GM19452 (cell line): ENCODE results near the gene CREB3.

Experiments used
- ATAC-seq: cut with Tn5 transposase; IDR thresholded peaks from one replicate; pipeline ENCODE4 v1.9.1; 2021; ENCODE audit not compliant: unreplicated experiment

The CREB3 gene, protein sequence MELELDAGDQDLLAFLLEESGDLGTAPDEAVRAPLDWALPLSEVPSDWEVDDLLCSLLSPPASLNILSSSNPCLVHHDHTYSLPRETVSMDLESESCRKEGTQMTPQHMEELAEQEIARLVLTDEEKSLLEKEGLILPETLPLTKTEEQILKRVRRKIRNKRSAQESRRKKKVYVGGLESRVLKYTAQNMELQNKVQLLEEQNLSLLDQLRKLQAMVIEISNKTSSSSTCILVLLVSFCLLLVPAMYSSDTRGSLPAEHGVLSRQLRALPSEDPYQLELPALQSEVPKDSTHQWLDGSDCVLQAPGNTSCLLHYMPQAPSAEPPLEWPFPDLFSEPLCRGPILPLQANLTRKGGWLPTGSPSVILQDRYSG

DNA sequence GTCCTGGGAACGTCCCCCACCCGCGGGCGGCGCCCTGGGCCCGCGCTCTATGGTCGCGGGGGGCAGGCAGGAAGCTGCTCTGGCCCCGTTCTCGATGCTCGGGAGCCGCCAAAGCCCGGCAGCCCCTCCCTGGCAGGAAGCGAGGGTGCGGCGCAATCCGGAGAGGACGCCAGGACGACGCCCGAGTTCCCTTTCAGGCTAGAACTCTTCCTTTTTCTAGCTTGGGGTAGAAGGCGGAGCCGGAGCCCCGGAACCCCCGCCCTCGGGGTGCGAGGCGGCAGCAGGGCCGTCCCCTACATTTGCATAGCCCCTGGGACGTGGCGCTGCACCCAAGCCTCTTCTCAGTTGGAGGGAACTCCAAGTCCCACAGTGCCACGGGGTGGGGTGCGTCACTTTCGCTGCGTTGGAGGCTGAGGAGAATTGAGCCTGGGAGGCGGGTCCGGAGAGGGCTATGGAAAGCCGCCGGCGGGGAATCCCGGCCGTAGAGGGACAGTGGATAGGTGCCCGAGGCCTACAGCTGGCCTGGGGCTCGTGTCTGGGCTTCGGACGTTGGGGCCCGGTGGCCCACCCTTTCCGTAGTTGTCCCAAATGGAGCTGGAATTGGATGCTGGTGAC lies at the start of gene CREB3, which contains the start of gene TLN1:
CREB3 (plus strand) TSS at position 482 of the 615 bp plus-strand sequence; CDS start at position 589, 107 bp downstream.
TLN1 (minus strand) TSS at position 11 of the 615 bp plus-strand sequence. CDS start 6,501 bp downstream, outside the sequence.
- ATAC-seq = peak; percentile 77

DNA sequence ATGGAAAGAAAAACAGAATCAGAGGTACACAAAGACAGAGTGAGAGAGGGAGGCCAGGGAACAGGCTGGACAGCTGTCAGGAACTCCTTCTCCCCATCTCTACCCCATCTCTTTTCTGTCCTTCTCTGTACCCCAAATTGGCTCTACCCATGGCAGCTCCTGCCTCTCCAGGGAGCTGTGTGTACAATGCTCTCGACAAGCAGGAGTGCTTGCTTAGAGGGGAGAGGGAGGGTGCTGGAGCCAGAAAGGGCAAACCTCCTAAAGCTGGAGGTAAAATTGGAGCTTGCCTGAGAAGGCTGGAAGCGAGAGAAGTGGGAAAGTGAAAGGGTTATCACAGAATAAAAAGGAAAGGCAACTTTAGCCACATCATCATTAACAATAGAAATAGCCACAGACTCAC lies 49.1 kb upstream of the CREB3 start:
- ATAC-seq = no peak

DNA sequence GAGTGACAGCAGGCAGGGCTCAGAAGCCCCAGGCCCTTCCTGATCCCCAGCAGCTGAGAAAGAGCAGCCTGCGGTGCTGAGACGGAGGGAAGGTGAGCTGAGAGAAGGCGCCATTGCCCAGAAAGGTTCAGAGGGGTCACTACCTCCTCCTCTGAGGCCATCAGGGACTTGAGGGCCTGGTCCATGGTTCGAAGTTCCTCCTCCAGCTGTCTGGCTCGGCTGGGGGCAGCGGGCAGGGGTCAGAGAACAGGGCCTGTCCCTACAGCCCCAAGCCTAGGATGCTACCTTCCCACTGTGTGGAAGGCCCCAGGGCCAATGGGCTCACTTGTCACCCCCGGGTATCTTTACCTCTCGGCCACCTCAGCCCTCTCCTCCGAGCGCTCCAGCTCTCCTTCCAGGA lies 47.5 kb upstream of the CREB3 start:
- ATAC-seq = no peak

DNA sequence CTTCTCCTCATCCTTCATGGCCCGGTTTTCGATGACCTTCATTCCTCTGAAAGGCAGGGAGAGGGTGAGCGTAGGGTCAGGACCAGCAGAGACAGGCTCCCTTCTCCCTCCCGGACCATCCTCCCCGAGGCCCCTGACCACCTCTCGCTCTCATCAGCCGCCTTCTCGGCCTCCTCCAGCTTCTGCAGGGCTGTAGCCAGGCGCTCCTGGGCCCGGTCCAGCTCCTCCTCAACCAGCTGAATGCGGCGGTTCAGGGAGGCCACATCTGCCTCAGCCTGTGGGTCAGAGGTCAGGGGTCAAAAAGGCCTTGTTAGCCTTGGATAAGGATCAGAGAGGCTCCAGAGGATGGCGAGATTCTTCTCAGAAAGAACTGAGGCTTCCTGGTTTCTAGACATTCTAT lies 47.0 kb upstream of the CREB3 start:
- ATAC-seq = no peak

DNA sequence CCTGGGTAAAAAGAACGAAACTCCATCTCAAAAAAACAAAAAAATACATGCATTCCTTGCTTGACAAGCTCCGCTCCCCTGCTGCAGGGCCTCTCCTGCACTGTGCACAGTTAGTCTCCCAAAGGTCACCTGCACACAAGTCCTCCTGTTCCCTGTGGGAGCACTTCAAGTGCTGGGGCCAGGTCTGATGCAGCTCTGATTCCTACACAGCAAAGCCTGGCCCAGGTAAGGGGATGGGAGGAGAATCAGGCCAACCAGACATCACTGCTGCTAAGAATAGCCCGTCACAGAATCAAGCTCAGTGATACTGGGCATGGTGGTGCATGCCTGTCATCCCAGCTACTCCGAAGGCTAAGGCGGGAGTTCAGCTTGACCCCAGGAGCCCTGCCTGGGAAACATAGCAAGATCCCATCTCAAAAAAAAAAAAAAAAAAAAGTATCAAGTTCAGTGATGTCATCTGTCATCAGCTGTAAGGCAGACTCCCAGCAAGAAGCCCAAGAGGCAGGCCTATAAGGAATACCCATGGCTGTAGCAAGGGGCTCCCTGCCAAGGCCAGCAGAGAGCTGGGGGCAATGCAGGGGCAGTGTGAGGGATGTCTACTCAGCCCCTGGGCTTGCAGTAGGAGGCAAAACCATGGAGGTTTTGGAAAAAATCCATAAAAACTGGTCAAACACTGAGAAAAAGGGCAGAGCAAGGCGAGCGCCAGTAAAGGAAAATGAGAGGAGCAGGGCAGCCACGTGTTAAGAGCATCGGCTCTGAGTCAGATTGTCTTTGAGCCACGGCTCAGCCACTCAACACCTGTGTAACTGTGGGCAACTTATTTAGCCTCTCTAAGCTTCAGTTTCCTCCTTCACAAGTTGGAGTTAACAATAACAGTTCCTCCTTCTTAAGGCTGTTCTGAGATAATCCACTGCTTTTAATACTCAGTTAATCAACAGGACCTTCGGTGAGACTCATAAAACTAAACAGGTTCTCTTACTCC lies 46.0 kb upstream of the CREB3 start:
- ATAC-seq = no peak

DNA sequence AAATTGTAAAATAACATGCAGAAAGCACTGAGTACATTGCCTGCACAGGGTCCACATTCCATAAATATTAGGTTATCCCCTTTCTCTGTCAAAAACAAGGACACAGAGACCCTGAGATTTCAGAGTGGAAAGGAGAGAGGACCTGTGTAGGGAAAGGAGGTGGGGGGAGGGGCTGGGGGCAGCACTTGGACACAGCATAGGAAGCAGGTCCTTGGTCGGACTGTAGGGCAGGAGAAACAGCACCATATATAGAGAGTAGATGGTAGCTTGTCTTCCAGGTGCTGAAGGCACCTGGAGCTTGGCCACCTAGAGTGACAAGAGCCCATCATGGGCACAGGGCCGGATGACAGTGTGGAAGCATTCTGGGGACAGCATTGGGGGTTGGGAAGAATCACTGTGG lies 45.2 kb upstream of the CREB3 start:
- no peak for ATAC-seq

DNA sequence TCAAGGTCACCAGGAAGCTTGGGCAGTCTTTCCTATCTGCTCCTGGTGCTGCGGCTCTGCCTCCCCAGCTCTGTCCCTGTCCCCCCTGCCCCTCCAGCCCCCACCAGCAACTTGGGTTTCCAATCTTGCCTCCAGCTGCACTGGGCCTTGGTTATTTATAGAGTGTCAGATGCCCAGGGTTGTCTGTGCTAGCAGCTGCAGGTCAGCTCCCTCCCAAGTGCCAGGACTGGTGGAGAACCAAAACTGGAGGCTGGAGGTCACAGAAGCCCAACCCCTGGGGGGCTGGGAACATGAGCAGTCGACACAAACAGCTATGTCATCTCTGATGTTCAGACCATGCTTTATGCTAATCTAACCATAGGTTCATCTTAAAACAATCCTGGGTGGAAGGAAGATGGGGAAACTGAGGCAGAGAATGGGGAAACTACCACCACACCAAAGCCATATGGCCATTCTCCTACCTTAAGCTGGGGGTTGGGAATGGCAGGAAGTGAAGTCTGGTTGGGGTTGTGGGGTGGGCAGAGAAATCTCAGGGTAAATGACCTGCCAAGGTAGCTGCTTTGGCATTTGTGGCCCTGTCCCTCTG lies 44.4 kb upstream of the CREB3 start:
- no peak for ATAC-seq

DNA sequence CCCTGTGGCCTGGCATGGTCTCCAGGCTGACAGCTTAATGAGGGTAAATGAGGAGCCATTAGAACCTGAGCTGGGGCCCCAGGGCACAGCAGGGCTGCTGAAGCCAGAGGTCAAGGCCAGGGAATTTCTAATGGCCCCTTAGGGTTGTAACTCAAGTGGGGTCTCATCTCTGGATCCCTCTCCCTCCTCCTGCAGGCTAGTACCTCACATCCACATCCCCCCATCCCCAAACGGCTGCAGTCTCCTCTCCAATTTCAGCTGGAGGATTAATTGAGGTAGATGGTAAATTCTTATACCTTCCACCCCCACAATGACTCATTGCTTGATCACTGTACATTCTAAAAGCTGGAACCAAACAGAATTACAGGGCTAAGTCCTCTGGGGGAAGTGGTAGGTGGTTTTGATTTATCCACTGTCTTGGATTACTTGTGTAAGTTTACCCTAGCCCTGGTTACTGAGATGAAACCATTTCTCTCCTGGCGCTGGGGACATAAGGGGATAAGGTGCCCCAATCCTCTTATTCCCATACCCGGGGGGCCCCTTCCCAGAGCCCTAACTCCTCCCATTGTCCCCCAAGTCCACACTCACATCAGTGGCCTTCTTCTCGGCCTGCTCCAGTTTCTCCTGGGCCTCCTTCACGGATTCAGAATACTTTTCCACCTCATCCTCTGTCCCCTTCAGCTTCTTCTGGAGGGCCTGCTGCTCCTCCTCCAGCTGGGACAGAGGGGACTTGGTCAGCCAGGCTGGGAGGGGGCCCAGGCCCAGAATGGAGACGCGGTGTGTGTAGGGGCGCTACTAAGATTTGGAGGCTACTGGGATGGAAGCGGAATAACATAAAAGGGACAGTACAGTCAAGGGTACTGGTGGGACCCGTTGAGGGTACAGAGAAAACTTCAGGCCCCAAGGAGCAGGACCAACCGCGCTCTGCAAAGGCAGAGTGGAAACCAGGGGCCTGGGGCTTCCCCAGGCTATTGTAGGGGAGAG lies 43.6 kb upstream of the CREB3 start:
- ATAC-seq = no peak

DNA sequence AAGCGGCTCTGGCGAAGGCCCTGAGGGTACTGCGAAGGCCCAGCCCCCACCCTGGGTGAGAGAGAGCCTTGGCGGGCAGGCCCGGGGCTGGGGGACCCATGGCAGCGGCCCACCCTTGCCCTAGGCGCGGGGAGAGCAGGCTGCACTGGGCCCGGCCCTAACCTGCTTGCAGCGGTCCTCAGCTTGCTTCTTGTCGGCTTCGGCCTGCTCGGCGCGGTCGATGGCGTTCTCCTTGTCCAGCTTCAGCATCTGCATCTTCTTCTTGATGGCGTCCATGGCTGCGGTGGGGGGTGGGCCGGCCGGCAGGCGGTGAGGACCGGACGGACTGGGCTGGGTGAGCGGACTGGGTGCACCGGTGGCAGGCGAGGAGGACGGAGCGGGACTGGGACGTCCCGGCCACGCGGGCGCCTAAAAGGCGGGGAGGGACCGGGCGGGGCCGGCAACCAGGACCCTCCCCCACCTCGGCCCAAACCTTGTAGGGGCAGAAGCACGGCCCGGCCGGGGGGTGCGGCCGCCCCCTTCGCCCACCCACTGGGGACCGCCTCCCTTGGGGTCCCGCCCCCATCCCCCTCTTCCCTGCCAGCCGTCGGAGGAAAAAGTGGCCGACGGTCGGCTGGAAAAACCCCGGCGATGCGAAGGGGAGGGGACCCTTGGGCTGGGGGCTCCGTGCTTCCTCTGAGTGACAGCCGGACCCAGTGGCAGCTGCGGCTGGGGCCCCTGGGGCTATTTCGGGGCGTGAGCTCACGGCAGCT lies 42.7 kb upstream of the CREB3 start, which contains the start of gene TPM2:
TPM2 (minus strand) TSS at position 384 of the 752 bp plus-strand sequence; CDS start at position 276, 108 bp downstream.
- ATAC-seq = no peak

DNA sequence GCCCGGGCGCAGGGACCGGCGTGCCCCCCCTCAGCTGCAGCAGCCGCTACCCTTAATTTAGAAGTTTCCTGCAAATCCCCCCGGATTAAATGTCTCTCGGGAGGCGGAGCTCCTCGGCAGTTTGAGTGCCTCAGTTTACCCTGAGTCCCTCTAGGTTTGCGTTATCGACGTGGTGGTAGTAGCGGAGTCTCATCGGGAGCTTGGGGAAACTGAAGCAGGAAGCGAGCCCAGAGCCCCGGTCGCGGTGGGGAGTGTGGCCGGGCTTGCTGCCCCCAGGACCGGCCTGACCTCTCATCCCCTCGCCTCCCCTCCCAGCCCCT lies 42.2 kb upstream of the CREB3 start:
- no peak for ATAC-seq

DNA sequence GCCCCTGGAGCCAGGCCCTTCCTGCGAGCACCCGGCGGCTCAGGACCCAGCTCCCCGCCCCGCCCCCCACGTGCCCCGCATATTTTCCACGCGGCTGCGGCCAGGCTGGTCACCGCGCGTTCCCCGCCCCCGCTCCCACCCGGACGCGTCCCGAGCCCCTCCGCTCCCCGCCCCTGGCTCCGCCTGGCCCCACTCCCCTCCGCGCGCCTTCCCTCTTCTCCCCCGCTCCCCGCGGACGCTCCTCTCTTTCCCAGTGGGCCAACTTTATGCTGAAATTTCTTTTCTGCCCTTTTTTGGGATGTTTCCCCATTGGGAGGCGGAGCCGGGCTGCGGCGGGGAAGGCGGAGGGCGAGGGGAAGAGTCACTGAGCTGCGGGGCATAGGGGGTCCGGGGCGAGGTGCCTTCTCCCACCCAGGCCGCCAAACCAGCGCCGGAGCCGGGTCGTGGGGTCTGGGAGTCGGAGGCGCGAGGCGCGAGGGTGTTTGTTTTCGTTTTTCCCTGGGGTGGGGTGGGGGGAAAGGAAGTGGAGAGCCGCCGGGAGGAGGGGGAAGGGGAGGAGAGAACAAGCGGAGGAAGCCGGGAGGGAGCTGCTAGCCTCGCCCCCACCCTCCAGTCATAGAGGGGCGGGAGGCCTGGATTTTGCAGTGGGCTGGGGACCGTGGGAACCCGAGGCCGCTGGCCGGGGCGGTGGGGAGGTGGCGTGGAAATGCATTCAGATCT lies 41.7 kb upstream of the CREB3 start:
- no peak for ATAC-seq

DNA sequence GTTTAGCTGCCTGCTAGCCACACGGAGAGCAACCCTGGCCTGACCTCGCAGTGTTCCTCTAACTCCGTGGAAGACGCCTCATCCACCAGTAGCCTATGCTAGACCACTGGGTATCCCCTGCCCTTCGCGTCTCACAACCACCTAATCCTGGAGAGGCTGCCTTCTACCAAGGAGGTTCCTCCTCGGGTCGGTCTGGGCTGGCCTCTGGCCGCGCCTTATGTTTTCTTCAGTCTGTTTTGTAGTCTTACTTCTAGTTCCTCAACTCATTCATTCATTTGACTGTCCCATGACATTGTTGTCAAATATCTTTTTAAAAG lies 41.2 kb upstream of the CREB3 start:
- no peak for ATAC-seq

DNA sequence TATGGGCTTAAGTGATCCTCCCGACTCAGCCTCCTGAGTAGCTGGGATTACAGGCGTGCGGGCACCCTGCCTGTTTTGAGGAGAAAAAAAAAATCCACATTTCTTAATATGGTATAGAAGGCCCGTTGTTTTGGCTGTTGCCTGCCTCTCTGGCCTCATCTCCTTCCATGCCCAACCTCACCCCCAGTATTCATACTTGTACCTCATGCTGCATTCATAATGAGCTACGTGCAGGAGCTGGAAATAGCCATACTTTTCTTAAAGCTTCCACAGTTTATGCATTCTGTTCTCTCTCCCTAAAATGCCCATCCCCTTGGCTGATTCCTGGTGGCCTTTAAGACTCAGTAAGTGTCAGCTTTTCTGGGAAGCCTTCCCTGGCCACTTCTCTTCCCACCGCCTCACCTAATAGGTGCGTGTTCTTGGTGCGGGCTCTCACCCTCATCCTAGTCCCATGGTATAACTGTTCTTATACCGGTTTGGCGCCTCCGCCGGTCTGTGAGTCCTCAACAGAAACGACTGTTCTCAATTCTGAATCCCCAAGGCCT lies 40.6 kb upstream of the CREB3 start:
- no peak for ATAC-seq

DNA sequence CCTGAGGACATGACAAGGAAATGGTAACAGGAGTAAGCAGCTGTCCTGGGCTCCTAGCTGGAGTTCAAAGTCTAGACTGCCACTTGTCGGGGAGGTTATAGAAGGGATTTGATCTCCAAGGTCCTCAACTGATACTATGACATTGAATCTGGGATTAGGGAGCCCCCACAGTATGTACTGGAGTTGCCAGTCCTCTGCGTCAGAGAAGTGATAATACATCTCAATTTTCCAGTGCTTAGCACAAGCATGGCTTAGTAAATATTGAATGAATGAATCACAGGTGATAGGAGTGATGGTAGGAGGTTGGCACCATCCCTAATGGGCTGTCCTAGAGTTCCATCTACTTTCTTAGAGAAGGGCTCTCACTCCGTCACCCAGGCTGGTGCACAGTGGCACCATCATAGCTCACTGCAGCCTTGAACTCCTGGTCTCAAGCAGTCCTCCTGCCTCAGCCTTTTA lies 36.5 kb upstream of the CREB3 start:
- ATAC-seq = no peak

DNA sequence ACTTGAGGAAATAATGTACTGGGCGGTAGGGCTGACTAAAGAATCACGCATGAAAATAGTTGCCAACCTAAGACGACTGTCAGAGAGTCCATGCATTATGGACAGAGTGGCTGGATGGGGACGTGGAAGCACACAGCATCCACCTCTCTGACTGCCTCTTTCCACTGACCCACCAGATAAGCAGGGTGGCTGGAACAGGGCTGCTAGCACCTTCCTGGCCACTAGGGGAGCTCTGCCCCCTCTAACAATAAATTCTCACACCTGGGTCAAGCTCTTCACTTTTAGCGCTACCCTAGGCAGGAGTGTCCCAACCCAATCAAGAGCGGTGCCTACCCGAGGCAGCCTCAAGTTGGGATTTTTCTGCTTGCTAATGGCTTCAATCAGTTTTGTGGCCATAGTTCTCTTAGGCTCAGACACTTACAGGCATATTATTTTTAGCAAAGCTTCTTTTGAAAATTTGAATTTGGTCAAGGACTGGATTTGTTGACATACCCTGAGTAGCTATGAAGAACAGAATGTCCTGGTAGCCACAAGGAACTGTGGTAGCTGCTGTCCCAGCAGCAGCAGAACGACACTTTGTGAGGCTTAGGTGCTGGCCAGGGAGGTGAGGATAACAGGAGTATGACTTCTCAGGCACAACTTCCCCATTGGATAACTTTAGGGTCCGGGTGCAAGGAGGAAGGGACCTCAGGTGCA lies 35.8 kb upstream of the CREB3 start:
- ATAC-seq = no peak

DNA sequence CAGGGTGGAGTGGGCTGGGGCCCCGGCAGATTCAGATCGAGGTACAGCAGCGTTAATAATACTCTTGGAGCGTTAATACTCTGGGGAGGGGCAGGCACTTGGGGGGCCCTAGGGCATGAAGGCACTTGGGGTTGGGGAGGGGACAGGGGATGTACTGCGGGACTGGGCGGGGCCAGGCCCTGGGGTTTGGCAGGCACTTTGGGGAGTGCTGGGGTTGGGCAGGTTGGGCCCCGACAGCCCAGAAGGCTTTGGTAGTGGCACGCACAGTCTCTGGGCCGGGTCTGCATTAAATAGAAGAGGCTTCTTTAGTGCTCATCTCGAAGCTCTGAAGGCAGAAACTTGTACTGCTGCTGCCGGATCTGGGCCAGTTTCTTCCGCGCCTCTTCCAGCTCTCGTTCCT lies 35.0 kb upstream of the CREB3 start:
- ATAC-seq = no peak

DNA sequence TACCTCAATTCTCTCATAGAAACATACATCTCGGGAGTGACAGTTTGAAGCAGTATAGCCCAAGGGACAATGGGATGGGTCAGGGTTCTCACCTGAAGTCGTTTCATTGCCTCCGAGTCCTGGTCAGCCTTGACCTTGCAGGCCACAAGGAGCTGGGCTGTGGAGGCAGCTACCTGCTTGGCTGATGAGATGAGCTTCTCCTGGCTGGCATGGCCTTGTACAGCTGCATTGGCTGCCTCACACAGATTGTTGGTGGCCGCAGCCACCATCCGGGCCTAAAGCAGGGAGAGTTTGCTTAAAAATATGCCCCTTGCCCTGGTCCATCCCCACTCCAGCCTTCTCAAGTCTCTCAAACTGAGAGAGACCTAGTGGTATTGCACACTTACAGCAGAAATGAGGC lies 34.2 kb upstream of the CREB3 start:
- no peak for ATAC-seq

DNA sequence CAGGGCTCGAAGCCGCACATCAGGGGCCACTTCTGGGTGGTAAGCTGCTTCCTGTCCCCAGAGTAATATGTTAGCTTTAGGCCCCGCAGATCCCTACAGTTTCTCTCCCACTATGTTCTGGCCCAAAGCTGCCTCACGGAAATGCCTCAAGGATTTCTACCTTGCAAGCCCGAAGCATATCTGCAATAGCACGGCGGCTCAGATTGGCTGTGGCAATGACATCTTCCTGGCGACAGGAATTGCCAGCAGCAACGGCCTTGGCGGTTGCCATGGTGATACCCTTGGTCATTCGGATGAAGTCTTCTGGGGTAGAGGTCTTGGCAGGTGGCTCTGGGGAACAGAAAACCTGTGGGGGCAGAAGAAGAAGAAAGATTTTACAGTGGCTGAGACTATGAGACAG lies 32.4 kb upstream of the CREB3 start:
- no peak for ATAC-seq
